Endodermal cell (in vitro differentiated cells): ENCODE measurements around the gene DGKE. TPM values are rescaled to one million over a fixed set of nuclear protein-coding genes. Genes with fewer than 3 reads are reported as not detected.
A peak's percentile ranks its signal among the peaks of the same experiment; 100 is the strongest.

Experiments
- DNase-seq: peaks from one replicate; pipeline ENCODE4 v3.0.0-alpha.2; 2017
- H3K27ac ChIP-seq: 2 replicates; pipeline ENCODE4 v1.5.1; 2013; ENCODE audit warnings: mild to moderate bottlenecking, low read depth, low read length, moderate library complexity
- H3K27me3 ChIP-seq: 2 replicates; pipeline ENCODE4 v1.6.1; 2013; ENCODE audit warnings: mild to moderate bottlenecking, low read length, moderate library complexity; ENCODE audit not compliant: insufficient read depth, control insufficient read depth, poor library complexity, severe bottlenecking
- H3K36me3 ChIP-seq: 2 replicates; pipeline ENCODE4 v1.7.0; 2013; ENCODE audit warnings: mild to moderate bottlenecking, low read length, moderate library complexity; ENCODE audit not compliant: control insufficient read depth, insufficient read depth
- H3K4me1 ChIP-seq: one replicate; pipeline ENCODE4 v1.7.0; 2013; ENCODE audit warnings: low read length; ENCODE audit not compliant: control insufficient read depth, insufficient read depth
- H3K4me3 ChIP-seq: 2 replicates; pipeline ENCODE4 v1.5.1; 2013; ENCODE audit warnings: mild to moderate bottlenecking, low read length, moderate library complexity
- H3K9ac ChIP-seq: 2 replicates; pipeline ENCODE4 v1.6.1; 2013; ENCODE audit warnings: mild to moderate bottlenecking, low read length, moderate library complexity; ENCODE audit not compliant: poor library complexity, severe bottlenecking; ENCODE audit errors: extremely low read depth
- H3K9me3 ChIP-seq: 2 replicates; pipeline ENCODE4 v1.6.1; 2013; ENCODE audit warnings: mild to moderate bottlenecking, low read length, moderate library complexity; ENCODE audit not compliant: control insufficient read depth
- H3K27ac Mint-ChIP-seq: 2 replicates; pipeline ENCODE4 v1.8.0; 2020; ENCODE audit warnings: mixed read lengths
- H3K27me3 Mint-ChIP-seq: 2 replicates; pipeline ENCODE4 v1.8.0; 2021; ENCODE audit warnings: mild to moderate bottlenecking, mixed read lengths; ENCODE audit not compliant: insufficient read depth
- H3K36me3 Mint-ChIP-seq: 2 replicates; pipeline ENCODE4 v1.8.0; 2020; ENCODE audit warnings: low read depth, mixed read lengths
- H3K4me1 Mint-ChIP-seq: 2 replicates; pipeline ENCODE4 v1.8.0; 2020; ENCODE audit warnings: mixed read lengths
- H3K4me3 Mint-ChIP-seq: 2 replicates; pipeline ENCODE4 v1.8.0; 2020; ENCODE audit warnings: mild to moderate bottlenecking, moderate library complexity, mixed read lengths
- H3K9me3 Mint-ChIP-seq: 2 replicates; pipeline ENCODE4 v1.8.0; 2020; ENCODE audit warnings: mild to moderate bottlenecking, mixed read lengths
- CTCF ChIP-seq: fragments of 200-600 bp; sonication (generic); conservative IDR thresholded peaks from 2 replicates; pipeline ENCODE4 v1.5.0; 2021; ENCODE audit warnings: antibody characterized with exemption, mild to moderate bottlenecking
- WGBS, 2 experiments: methylation state at CpG; one replicate each; pipeline versions ENCODE4 v1.1.5 to v1.1.7; 2013; ENCODE audit warnings: missing lambda C conversion rate in 2 of 2, mixed read lengths in 1 of 2; ENCODE audit not compliant: insufficient coverage in 1 of 2, insufficient read length in 1 of 2; 5-methylcytosine and 5-hydroxymethylcytosine counted together
- total RNA-seq, 2 donors: library from RNA; stranded (reverse); fragmentation: NEBNext Ultra II Directional in 1 of 2; extraction: Animal tissue kit (Norgen Biotek cat#: 25700) in 1 of 2; gene quantifications; 2 replicates in 1 of 2; 3 replicates in 1 of 2; pipeline ENCODE4 v1.2.1, GENCODE V29; 2021

Gene DGKE
- total RNA-seq, 2 donors from 2014 or later = 3.5 to 7.1 TPM

- Mint-ChIP-seq H3K4me1 (peaks cover under 1% of the 10 kb centered on the region), H3K4me3 (no peak overlapping the region), H3K36me3 (peaks cover 33% of the 10 kb centered on the region), H3K27me3 (no peaks in the 10 kb centered on the region), H3K27ac (no peak overlapping the region), H3K9me3 (no peaks in the 10 kb centered on the region)
- Histone ChIP-seq H3K36me3 (peaks cover 3% of the 10 kb centered on the region), H3K4me3 (no peak overlapping the region), H3K4me1 (no peaks in the 10 kb centered on the region), H3K9ac (no peak overlapping the region), H3K27ac (no peak overlapping the region), H3K9me3 (no peaks in the 10 kb centered on the region), H3K27me3 (no peaks in the 10 kb centered on the region)
- no peak for TF ChIP-seq CTCF
- 74 to 83% methylated on average over 1 to 3 of the region's 3 CpGs for WGBS, 2 experiments
- peak; percentile 44 for DNase-seq
These were observed 62.4 kb downstream of the DGKE start for GRCh38 chr17:56896217-56896967.

GRCh38 chr17:56896968-56897359, 63.0 kb downstream of the DGKE start:
- Mint-ChIP-seq H3K27me3 (no peaks in the 10 kb centered on the region), H3K36me3 (peaks cover 31% of the 10 kb centered on the region), H3K27ac (no peak overlapping the region), H3K9me3 (no peaks in the 10 kb centered on the region), H3K4me3 (no peak overlapping the region), H3K4me1 (peaks cover 6% of the 10 kb centered on the region)
- H3K27ac ChIP-seq = no peak overlapping the region
- DNase-seq = no peak
- H3K36me3 ChIP-seq = peaks cover 3% of the 10 kb centered on the region
- H3K9ac ChIP-seq = no peak overlapping the region
- 86 to 93% methylated on average over 4 of the region's 4 CpGs for WGBS, 2 experiments
- H3K4me3 ChIP-seq = no peak overlapping the region
- H3K4me1 ChIP-seq = no peaks in the 10 kb centered on the region
- H3K9me3 ChIP-seq = no peaks in the 10 kb centered on the region
- H3K27me3 ChIP-seq = no peaks in the 10 kb centered on the region
- no peak for TF ChIP-seq CTCF

GRCh38 chr17:56897646-56898424, 63.9 kb downstream of the DGKE start:
- Histone ChIP-seq H3K36me3 (peaks cover 3% of the 10 kb centered on the region), H3K27ac (no peak overlapping the region), H3K4me1 (no peaks in the 10 kb centered on the region), H3K4me3 (no peak overlapping the region), H3K9me3 (no peaks in the 10 kb centered on the region), H3K9ac (no peak overlapping the region), H3K27me3 (no peaks in the 10 kb centered on the region)
- DNase-seq = peak; percentile 34
- Mint-ChIP-seq H3K9me3 (no peaks in the 10 kb centered on the region), H3K4me1 (peaks cover 6% of the 10 kb centered on the region), H3K27me3 (no peaks in the 10 kb centered on the region), H3K27ac (peak overlapping the region; percentile 45), H3K4me3 (no peak overlapping the region), H3K36me3 (peaks cover 34% of the 10 kb centered on the region)
- TF ChIP-seq CTCF = no peak
- WGBS, 2 experiments = 93 to 97% methylated on average over 9 to 14 of the region's 14 CpGs
